ENCODE measurements around the gene HEG1.

HEG1 gene

DNA sequence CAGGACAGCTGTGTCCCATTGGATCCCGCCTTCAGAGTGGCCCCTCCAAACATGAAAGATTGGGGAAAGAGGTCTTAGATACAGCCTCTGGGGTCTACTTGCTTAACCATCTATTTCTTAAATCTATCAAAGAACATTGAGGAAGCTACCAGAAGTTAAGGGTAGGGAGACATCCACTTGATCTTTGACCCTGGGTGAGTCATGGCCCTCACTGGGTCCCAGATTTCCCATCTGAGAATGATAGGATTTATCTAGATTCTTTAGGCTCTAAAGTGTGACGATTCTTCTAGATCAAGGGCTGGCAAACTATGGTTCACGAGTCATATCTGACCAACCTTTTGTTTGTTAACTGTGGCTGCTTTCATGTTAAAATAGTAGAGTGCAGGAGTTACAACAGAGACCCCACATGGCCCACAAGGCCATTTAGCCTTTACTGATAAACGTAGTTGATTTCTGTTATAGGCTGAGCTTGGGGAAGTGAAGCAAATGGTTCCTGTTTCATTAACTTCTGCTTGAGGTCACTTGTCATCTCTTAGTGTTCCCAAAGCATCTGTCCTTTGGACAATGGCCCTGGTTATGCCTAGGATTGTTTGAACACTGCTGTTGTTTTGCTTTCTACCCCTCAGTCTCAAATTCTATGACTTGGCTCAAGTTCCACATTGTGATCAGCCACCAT, 129.2 kb downstream of the HEG1 start:
- intact Hi-C loops (cut with DNase I; ENCODE audit: low total_unique reads): loop anchor here (5.0 kb wide), 1 partner anchor 511 kb away; no protein-coding TSS in a partner anchor
- H3K27me3 ChIP-seq: no peaks in the 10 kb centered on the region
- DNase-seq: no peak
- no peaks in the 10 kb centered on the region for H3K4me1 ChIP-seq
- TF ChIP-seq, protein P1, sequence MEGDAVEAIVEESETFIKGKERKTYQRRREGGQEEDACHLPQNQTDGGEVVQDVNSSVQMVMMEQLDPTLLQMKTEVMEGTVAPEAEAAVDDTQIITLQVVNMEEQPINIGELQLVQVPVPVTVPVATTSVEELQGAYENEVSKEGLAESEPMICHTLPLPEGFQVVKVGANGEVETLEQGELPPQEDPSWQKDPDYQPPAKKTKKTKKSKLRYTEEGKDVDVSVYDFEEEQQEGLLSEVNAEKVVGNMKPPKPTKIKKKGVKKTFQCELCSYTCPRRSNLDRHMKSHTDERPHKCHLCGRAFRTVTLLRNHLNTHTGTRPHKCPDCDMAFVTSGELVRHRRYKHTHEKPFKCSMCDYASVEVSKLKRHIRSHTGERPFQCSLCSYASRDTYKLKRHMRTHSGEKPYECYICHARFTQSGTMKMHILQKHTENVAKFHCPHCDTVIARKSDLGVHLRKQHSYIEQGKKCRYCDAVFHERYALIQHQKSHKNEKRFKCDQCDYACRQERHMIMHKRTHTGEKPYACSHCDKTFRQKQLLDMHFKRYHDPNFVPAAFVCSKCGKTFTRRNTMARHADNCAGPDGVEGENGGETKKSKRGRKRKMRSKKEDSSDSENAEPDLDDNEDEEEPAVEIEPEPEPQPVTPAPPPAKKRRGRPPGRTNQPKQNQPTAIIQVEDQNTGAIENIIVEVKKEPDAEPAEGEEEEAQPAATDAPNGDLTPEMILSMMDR (IDR thresholded peaks at IDR 0.05): no peak
- H3K36me3 ChIP-seq: no peaks in the 10 kb centered on the region
- H3K27ac ChIP-seq: no peak overlapping the region
- H3K4me3 ChIP-seq: no peak overlapping the region
- H3K9me3 ChIP-seq: no peaks in the 10 kb centered on the region

DNA sequence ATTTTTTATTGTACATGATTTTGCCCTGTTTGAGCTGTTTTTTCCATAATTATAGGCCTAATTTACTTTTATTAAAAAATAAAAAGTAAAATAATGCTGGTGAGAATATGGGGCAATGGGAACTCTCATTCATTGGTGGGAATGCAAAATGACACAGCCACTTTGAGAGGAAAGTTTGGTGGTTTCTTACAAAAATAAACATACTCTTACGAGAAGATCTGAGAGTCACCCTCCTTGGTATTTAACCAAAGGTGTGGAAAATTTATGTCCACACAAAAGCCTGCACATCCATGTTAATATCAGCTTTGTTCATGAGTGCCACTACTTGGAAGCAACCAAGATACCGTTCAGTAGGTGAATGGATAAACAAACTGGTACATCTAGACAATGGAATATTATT, 131.1 kb downstream of the HEG1 start:
- Histone ChIP-seq H3K27me3 (no peaks in the 10 kb centered on the region), H3K4me1 (no peaks in the 10 kb centered on the region), H3K9me3 (no peaks in the 10 kb centered on the region), H3K36me3 (no peaks in the 10 kb centered on the region), H3K27ac (no peak overlapping the region), H3K4me3 (no peak overlapping the region)
- TF ChIP-seq, protein P1 (IDR thresholded peaks at IDR 0.05): no peak
- intact Hi-C loops (cut with DNase I; ENCODE audit: low total_unique reads): loop anchor here (5.0 kb wide), 1 partner anchor 513 kb away; no protein-coding TSS in a partner anchor
- no peak for DNase-seq

DNA sequence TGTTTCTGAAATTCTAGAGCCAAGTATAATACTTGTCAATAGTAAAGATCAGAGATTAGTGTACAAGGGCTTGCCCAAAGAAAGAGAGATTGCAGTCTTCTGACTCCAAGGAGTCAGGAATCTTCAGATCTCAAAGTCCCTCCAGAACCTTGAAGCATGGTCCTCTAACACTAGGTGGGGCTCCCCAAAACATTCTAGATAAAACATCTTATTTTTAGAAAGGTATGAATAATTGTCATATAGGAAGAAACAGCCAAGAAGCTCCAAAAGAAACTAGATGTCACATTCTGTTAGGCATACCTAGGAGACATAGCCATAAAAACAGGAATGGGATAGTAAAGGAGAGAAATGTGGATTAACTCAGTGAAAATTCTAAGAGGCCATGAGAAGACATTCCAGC, 132.0 kb downstream of the HEG1 start:
- intact Hi-C loops (cut with DNase I; ENCODE audit: low total_unique reads): no loop called here

DNA sequence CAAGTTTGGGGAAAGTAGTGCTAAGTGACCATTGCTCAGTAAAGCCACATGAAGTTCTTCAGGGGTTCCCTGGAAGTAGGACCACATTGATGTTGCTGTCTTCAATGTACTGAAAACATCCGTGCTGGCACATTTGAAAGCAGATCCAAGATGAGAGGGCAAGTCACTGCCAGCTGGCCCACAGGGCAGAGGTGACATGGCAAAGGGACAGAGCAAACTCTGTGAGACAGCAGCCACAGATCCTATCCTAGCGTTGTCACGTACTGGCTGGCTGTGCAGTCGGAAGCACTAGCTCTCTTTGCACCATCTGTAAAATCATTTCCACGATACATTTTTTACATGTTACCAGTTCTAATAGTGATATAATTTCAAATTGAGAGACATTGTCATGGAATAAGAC, 135.1 kb downstream of the HEG1 start:
- no peaks in the 10 kb centered on the region for H3K9me3 ChIP-seq
- no peaks in the 10 kb centered on the region for H3K27me3 ChIP-seq
- no peak for DNase-seq
- no peaks in the 10 kb centered on the region for H3K4me1 ChIP-seq
- no peaks in the 10 kb centered on the region for H3K36me3 ChIP-seq
- no peak overlapping the region for H3K4me3 ChIP-seq
- TF ChIP-seq, protein P1 (IDR thresholded peaks at IDR 0.05): no peak
- intact Hi-C loops (cut with DNase I; ENCODE audit: low total_unique reads): no loop called here
- no peak overlapping the region for H3K27ac ChIP-seq

More for the DNA sequence above, 132.0 kb downstream of the HEG1 start:
- DNase-seq: no peak
- TF ChIP-seq, protein P1 (IDR thresholded peaks at IDR 0.05): no peak
- Histone ChIP-seq H3K27ac (no peak overlapping the region), H3K36me3 (no peaks in the 10 kb centered on the region), H3K9me3 (no peaks in the 10 kb centered on the region), H3K27me3 (no peaks in the 10 kb centered on the region), H3K4me3 (no peak overlapping the region), H3K4me1 (no peaks in the 10 kb centered on the region)

DNA sequence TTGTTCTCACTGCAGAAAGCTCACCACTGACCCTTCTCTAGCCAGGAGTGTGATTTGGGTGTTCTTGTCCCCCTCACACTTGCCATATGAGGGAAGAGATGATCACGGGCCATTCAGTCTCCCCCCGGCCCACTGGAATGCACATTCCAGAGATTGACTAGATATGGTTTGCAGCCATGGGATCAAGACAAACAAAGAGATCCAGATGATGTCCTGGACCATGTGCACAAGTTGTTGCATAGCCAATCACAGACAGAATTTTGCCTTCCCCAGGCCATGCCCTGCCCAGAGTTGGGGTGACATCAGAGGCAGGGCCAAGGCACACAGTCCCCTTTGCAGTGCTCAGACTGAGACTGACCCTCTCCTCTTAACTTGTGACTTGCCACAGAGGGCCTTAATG, 136.0 kb downstream of the HEG1 start:
- TF ChIP-seq, protein P1 (IDR thresholded peaks at IDR 0.05): no peak
- H3K27me3 ChIP-seq: no peaks in the 10 kb centered on the region
- no peak for DNase-seq
- intact Hi-C loops (cut with DNase I; ENCODE audit: low total_unique reads): no loop called here
- no peaks in the 10 kb centered on the region for H3K36me3 ChIP-seq
- no peak overlapping the region for H3K4me3 ChIP-seq
- H3K4me1 ChIP-seq: no peaks in the 10 kb centered on the region
- no peaks in the 10 kb centered on the region for H3K9me3 ChIP-seq
- no peak overlapping the region for H3K27ac ChIP-seq

Data from tibial artery (tissue), 4 donors.